Neuronal stem cell (in vitro differentiated cells): ENCODE measurements around the gene CREB1.

Experiments
- DNase-seq: peaks from one replicate; pipeline ENCODE4 v3.0.0-alpha.2; 2013; ENCODE audit warnings: low spot score
- H2AFZ ChIP-seq: one replicate; pipeline ENCODE4 v1.6.1; 2013; ENCODE audit warnings: mild to moderate bottlenecking, low read length, inconsistent platforms
- H2AK5ac ChIP-seq: 2 replicates; pipeline ENCODE4 v1.6.1; 2013; ENCODE audit warnings: low read depth, mild to moderate bottlenecking, inconsistent platforms, low read length, moderate library complexity, mixed read lengths
- H2BK120ac ChIP-seq: 2 replicates; pipeline ENCODE4 v1.6.1; 2013; ENCODE audit warnings: low read depth, mild to moderate bottlenecking, inconsistent platforms, low read length, moderate library complexity, mixed read lengths
- H2BK12ac ChIP-seq: one replicate; pipeline ENCODE4 v1.6.1; 2013; ENCODE audit warnings: low read length, inconsistent platforms
- H2BK15ac ChIP-seq: 2 replicates; pipeline ENCODE4 v1.6.1; 2013; ENCODE audit warnings: mild to moderate bottlenecking, low read length, inconsistent platforms, mixed read lengths
- H2BK5ac ChIP-seq: one replicate; pipeline ENCODE4 v1.6.1; 2013; ENCODE audit warnings: inconsistent platforms, mild to moderate bottlenecking, low read length, moderate library complexity
- H3K14ac ChIP-seq: one replicate; pipeline ENCODE4 v1.6.1; 2013; ENCODE audit warnings: low read length, inconsistent platforms
- H3K18ac ChIP-seq: 2 replicates; pipeline ENCODE4 v1.6.1; 2013; ENCODE audit warnings: low read length, inconsistent platforms
- H3K23ac ChIP-seq: 2 replicates; pipeline ENCODE4 v1.6.1; 2013; ENCODE audit warnings: low read depth, mild to moderate bottlenecking, mixed read lengths, low read length, inconsistent platforms; ENCODE audit not compliant: poor library complexity
- H3K27ac ChIP-seq: replicated peaks from 3 replicates; pipeline ENCODE4 v1.5.1; 2013; ENCODE audit warnings: low read length, inconsistent platforms
- H3K27me3 ChIP-seq, 3 experiments: 2 replicates each; pipeline ENCODE4 v1.6.1; 2013; ENCODE audit warnings: low read length in 3 of 3, mild to moderate bottlenecking in 2 of 3, inconsistent platforms in 1 of 3, low read depth in 1 of 3, mixed read lengths in 1 of 3, moderate library complexity in 1 of 3; ENCODE audit not compliant: control insufficient read depth in 3 of 3, insufficient read depth in 3 of 3
- H3K36me3 ChIP-seq, 2 donors: replicated peaks in 1 of 2; 2 replicates each; pipeline ENCODE4 v1.6.1; 2013; ENCODE audit warnings: low read length in 2 of 2; ENCODE audit not compliant: control insufficient read depth in 2 of 2, insufficient read depth in 2 of 2
- H3K4ac ChIP-seq: 2 replicates; pipeline ENCODE4 v1.6.1; 2013; ENCODE audit warnings: inconsistent platforms, mild to moderate bottlenecking, low read length, moderate library complexity
- H3K4me1 ChIP-seq, 2 donors: 1 replicate in 1 of 2; 2 replicates in 1 of 2; pipeline ENCODE4 v1.6.1; 2013; ENCODE audit warnings: low read length in 2 of 2, low read depth in 1 of 2; ENCODE audit not compliant: control insufficient read depth in 2 of 2, insufficient read depth in 1 of 2
- H3K4me2 ChIP-seq: one replicate; pipeline ENCODE4 v1.6.1; 2013; ENCODE audit warnings: mild to moderate bottlenecking, low read length, inconsistent platforms; ENCODE audit not compliant: insufficient read depth, poor library complexity, severe bottlenecking
- H3K4me3 ChIP-seq, 2 donors: 2 replicates each; pipeline ENCODE4 v1.5.1; 2013; ENCODE audit warnings: low read length in 2 of 2, mild to moderate bottlenecking in 2 of 2, inconsistent platforms in 1 of 2, moderate library complexity in 1 of 2
- H3K79me1 ChIP-seq: one replicate; pipeline ENCODE4 v1.6.1; 2013; ENCODE audit warnings: low read depth, mild to moderate bottlenecking, inconsistent platforms, low read length, moderate library complexity
- H3K9ac ChIP-seq: one replicate; pipeline ENCODE4 v1.6.1; 2013; ENCODE audit warnings: mild to moderate bottlenecking, low read depth, low read length, inconsistent platforms; ENCODE audit not compliant: poor library complexity
- H3K9me3 ChIP-seq, 2 donors: replicated peaks in 1 of 2; 2 replicates each; pipeline versions ENCODE3 to v1.6.1; 2013; ENCODE audit warnings: low read length in 2 of 2, mild to moderate bottlenecking in 2 of 2, inconsistent platforms in 1 of 2, low read depth in 1 of 2, mixed read lengths in 1 of 2, moderate library complexity in 1 of 2; ENCODE audit not compliant: control insufficient read depth in 2 of 2, insufficient read depth in 1 of 2
- H4K8ac ChIP-seq: one replicate; pipeline ENCODE4 v1.6.1; 2013; ENCODE audit warnings: low read depth, mild to moderate bottlenecking, inconsistent platforms, low read length, moderate library complexity
- H4K91ac ChIP-seq: one replicate; pipeline ENCODE4 v1.6.1; 2013; ENCODE audit warnings: low read length, low read depth, mild to moderate bottlenecking, inconsistent platforms; ENCODE audit not compliant: poor library complexity
- WGBS, 2 donors: extraction: QIAGEN DNeasy Blood & Tissue Kit; methylation state at CpG; one replicate each; pipeline ENCODE4 v1.1.7; 2013; ENCODE audit warnings: missing lambda C conversion rate in 2 of 2, mixed read lengths in 1 of 2; ENCODE audit not compliant: insufficient read length in 2 of 2, insufficient replicate concordance in 1 of 2; ENCODE audit errors: extremely low coverage in 2 of 2; 5-methylcytosine and 5-hydroxymethylcytosine counted together

Gene CREB1

GRCh38 chr2:207594731-207595130 is 65.0 kb downstream of the CREB1 start:
- peaks cover 8 to 96% of the 10 kb centered on the region in 2 donors for H3K36me3 ChIP-seq
- no peak overlapping the region for H3K4ac ChIP-seq
- H2BK120ac ChIP-seq: no peak overlapping the region
- H2AFZ ChIP-seq: no peak overlapping the region
- no peak overlapping the region for H2BK15ac ChIP-seq
- H3K14ac ChIP-seq: no peak overlapping the region
- no peak overlapping the region for H2AK5ac ChIP-seq
- H2BK12ac ChIP-seq: no peak overlapping the region
- no peak overlapping the region for H2BK5ac ChIP-seq
- peaks cover 1% of the 10 kb centered on the region for H3K79me1 ChIP-seq
- H3K18ac ChIP-seq: no peak overlapping the region
- H3K27ac ChIP-seq: no peak overlapping the region
- DNase-seq: no peak
- H3K9me3 ChIP-seq: peaks cover 0 to 31% of the 10 kb centered on the region in 2 donors
- no peak overlapping the region for H3K23ac ChIP-seq
- no peak overlapping the region for H3K4me3 ChIP-seq
- no peak overlapping the region for H4K8ac ChIP-seq
- no peak overlapping the region for H4K91ac ChIP-seq
- WGBS, 2 donors: no CpG with 5 or more reads among the region's 4 CpGs
- no peaks in the 10 kb centered on the region for H3K4me1 ChIP-seq
- H3K4me2 ChIP-seq: no peak overlapping the region
- H3K27me3 ChIP-seq: no peaks in the 10 kb centered on the region
- H3K9ac ChIP-seq: no peak overlapping the region

GRCh38 chr2:207599636-207600035 is 69.9 kb downstream of the CREB1 start:
- H2AFZ ChIP-seq: no peak overlapping the region
- no peak overlapping the region for H3K23ac ChIP-seq
- peaks cover 2 to 92% of the 10 kb centered on the region in 2 donors for H3K36me3 ChIP-seq
- H2BK12ac ChIP-seq: no peak overlapping the region
- H3K4me1 ChIP-seq: no peaks in the 10 kb centered on the region
- no peak for DNase-seq
- H2BK5ac ChIP-seq: no peak overlapping the region
- H3K27ac ChIP-seq: no peak overlapping the region
- H2BK120ac ChIP-seq: no peak overlapping the region
- H3K9me3 ChIP-seq: no peaks in the 10 kb centered on the region
- H3K4me3 ChIP-seq: no peak overlapping the region
- H4K91ac ChIP-seq: no peak overlapping the region
- H3K4ac ChIP-seq: no peak overlapping the region
- no peak overlapping the region for H2BK15ac ChIP-seq
- no peak overlapping the region for H4K8ac ChIP-seq
- H2AK5ac ChIP-seq: no peak overlapping the region
- no peak overlapping the region for H3K4me2 ChIP-seq
- H3K18ac ChIP-seq: no peak overlapping the region
- H3K14ac ChIP-seq: no peak overlapping the region
- H3K9ac ChIP-seq: no peak overlapping the region
- no peaks in the 10 kb centered on the region for H3K27me3 ChIP-seq
- H3K79me1 ChIP-seq: no peaks in the 10 kb centered on the region

- Histone ChIP-seq H3K18ac (no peak overlapping the region), H3K4me3 (no peak overlapping the region), H3K23ac (no peak overlapping the region), H2BK120ac (no peak overlapping the region), H3K79me1 (no peaks in the 10 kb centered on the region), H2AK5ac (no peak overlapping the region), H3K27me3 (no peaks in the 10 kb centered on the region), H3K9me3 (no peaks in the 10 kb centered on the region), H3K4me2 (no peak overlapping the region), H3K4ac (no peak overlapping the region), H4K91ac (no peak overlapping the region), H3K4me1 (no peaks in the 10 kb centered on the region), H2BK5ac (no peak overlapping the region), H3K36me3 (peaks cover 2 to 94% of the 10 kb centered on the region in 2 donors), H3K14ac (no peak overlapping the region), H2AFZ (no peak overlapping the region), H2BK12ac (no peak overlapping the region), H3K9ac (no peak overlapping the region), H3K27ac (no peak overlapping the region), H2BK15ac (no peak overlapping the region), H4K8ac (no peak overlapping the region)
- no peak for DNase-seq
Measured at GRCh38 chr2:207600231-207600630, 70.5 kb downstream of the CREB1 start.

- Histone ChIP-seq H2BK5ac (no peak overlapping the region), H2AK5ac (no peak overlapping the region), H4K8ac (no peak overlapping the region), H3K4me3 (no peak overlapping the region), H3K4me2 (no peak overlapping the region), H3K4ac (no peak overlapping the region), H3K27ac (no peak overlapping the region), H3K14ac (no peak overlapping the region), H4K91ac (no peak overlapping the region), H3K18ac (no peak overlapping the region), H3K23ac (no peak overlapping the region), H2BK120ac (no peak overlapping the region), H2AFZ (no peak overlapping the region), H2BK15ac (no peak overlapping the region), H3K79me1 (no peaks in the 10 kb centered on the region), H2BK12ac (no peak overlapping the region), H3K36me3 (peaks cover 0 to 82% of the 10 kb centered on the region in 2 donors), H3K27me3 (no peaks in the 10 kb centered on the region), H3K9ac (no peak overlapping the region), H3K4me1 (no peaks in the 10 kb centered on the region), H3K9me3 (no peaks in the 10 kb centered on the region)
- DNase-seq: no peak
- no CpG with 5 or more reads among the region's 1 CpG for WGBS, 2 donors
Measured at GRCh38 chr2:207601774-207602173, 72.0 kb downstream of the CREB1 start.
